ENCODE results near the gene YTHDF2.

Gene YTHDF2

DNA sequence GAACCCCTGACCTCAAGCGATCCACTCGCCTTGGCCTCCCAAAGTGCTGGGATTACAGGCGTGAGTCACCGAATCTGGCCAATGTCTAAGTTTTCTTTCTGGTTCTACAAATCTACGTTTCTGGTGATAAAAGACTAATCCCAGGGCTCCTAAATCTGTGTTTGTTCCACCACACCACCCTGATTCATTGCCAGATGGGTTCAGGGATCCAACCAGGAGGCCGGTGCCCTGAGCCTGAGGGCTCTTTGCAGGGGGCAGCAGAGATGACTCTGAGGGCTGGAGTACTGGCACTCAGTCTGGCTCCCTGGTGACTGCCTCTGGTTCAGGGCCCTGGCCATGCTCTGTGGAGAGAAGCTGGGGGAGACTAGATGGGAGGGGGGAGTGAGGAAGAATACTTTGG, 64.7 kb downstream of the YTHDF2 start:
- DNase-seq (ENCODE audit: low spot score) = no peak

DNA sequence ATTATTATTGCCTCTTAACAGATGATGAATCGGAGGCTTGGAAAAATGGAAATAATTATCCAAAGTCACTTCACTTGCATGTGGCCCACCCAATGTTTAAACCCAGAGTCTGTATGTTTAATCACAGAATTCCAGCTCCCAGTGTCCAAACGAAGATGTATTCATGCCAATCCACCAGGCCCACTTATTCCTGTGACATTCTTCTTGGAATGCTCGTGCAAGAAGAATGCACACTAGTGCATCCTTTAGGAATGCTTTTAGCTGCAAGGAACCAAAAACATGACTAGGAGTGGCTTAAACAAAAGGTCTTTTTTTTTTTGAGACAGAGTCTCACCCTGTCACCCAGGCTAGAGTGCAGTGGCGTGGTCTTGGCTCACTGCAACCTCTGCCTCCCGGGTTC, 66.3 kb downstream of the YTHDF2 start:
- no peak for DNase-seq (ENCODE audit: low spot score)

DNA sequence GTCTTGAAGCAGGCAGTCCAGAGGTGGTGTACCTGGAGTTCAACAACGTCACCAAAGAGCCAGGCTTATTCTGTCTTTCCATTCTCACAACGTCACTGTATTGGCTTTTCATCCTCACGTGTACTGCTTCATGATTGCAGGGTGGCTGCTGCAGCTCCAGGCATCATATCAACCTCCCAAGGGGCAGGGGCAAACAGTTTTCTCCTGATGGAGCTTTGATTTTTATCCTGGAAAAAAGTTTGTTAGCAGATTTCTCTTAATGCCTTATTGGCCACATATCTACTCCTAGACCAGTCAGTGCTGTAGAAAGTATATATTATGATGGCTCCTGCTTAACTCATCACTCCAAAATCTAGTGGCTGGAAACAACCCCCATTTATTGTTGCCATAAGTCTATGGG, 66.9 kb downstream of the YTHDF2 start:
- DNase-seq (ENCODE audit: low spot score) = no peak

DNA sequence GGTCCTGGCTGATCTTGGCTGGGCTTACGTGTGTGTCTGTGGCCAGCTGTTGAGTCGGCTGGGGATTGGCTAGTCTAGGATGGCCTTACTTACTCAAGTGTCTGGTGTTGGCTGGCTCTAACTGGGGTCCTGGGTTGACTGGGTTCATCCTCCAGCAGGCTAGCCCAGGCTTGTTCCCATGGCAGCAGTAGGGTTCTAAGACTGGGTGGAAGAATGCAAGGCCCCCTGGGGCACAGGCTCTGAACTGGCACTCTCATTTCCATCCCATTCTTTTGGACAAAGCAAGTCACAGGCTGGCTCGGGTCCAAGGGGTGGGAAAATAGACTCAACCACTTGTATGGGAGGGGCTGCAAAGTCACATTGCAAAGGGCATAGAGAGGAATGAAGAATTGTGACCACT, 67.3 kb downstream of the YTHDF2 start:
- no peak for DNase-seq (ENCODE audit: low spot score)

DNA sequence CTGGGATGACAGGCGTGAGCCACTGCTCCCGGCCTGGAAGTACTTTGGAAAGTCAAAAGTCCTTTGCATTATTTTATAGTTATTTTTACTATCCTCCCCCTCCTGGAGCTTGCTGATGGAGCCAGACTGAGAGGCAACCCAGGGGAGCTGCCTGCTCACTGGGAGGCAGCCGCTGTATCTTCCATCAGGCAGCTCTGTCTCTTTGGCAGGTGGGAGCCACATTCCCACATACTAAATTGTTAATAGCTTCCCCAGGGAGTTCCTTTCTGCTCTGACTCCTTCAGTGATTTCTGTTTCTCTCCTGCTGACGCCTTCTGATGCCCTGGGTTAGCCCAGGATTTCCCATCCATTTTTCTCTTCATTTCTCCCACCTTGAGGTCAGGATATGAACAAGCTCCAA, 70.3 kb downstream of the YTHDF2 start:
- no peak for DNase-seq (ENCODE audit: low spot score)

DNA sequence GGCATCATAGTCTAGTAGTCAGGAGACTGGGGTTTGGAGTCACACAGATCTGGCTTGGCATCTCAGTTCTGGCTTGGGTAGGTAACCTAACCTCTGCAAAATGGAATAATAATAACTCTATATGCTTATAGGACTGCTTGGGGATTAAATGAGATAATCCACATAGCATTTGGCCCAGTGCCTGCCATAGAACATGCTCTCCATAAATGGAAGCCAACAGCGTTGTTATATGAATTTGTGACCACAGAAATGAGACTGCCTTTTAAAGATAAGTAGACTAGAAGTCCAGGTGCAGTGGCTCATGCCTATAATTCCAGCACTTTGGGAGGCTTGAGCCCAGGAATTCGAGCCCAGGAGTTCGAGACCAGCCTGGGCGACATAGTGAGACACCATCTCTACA, 71.2 kb downstream of the YTHDF2 start:
- no peak for DNase-seq (ENCODE audit: low spot score)

DNA sequence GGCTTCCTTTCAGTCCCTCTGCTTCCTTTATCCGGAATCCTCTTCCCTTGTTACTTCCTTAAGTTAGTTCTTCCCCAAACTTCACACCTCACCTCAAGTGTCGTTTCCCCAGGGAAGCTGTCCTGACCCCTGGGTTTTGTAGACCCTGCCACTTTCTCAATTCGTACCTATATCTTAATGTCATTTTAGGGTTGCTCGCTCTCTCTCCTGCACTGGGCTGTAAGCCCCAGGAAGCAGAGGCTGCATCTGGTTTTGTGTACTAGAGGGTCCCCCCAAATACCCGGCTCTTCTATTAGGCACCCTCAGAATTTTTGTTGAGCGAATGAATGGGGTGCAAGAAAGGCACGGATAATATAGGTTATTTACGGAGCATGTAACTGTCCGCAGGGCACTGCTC, 74.6 kb downstream of the YTHDF2 start:
- DNase-seq (ENCODE audit: low spot score) = no peak

DNA sequence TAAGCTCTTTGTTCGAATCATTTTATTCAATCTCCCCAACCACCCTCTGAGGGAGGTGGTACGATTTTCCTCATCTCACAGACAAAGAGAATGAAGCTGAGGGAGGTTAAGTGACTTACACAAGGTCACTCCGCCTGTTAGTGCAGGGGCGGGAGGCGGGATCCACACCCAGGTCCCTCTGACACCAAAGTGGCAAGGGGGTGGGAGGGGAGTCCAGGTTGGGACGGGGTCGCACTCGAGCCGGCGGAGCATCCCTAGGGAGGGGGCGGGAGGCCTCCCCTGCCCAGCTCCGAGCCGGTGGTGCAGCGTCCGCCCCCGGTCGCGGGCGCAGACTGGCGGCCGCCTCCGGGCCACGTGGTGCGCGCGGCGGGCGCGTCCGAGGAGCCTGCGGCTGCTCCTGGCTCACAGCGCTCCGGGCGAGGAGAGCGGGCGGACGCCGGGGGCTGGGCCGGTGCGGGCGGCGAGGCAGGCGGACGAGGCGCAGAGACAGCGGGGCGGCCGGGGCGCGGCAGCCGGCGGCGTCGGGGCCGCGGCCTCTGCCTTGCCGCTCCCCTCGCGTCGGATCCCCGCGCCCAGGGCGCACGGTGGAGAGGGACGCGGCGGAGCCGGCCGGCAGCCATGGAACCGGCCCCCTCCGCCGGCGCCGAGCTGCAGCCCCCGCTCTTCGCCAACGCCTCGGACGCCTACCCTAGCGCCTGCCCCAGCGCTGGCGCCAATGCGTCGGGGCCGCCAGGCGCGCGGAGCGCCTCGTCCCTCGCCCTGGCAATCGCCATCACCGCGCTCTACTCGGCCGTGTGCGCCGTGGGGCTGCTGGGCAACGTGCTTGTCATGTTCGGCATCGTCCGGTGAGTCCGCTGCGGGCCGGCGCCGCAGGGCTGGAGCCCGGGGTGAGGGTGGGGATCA, 75.3 kb downstream of the YTHDF2 start, which contains the start of gene OPRD1:
OPRD1 (plus strand) TSS at position 405 of the 903 bp plus-strand sequence; CDS start at position 619, 214 bp downstream.
- no peak for DNase-seq (ENCODE audit: low spot score)

DNA sequence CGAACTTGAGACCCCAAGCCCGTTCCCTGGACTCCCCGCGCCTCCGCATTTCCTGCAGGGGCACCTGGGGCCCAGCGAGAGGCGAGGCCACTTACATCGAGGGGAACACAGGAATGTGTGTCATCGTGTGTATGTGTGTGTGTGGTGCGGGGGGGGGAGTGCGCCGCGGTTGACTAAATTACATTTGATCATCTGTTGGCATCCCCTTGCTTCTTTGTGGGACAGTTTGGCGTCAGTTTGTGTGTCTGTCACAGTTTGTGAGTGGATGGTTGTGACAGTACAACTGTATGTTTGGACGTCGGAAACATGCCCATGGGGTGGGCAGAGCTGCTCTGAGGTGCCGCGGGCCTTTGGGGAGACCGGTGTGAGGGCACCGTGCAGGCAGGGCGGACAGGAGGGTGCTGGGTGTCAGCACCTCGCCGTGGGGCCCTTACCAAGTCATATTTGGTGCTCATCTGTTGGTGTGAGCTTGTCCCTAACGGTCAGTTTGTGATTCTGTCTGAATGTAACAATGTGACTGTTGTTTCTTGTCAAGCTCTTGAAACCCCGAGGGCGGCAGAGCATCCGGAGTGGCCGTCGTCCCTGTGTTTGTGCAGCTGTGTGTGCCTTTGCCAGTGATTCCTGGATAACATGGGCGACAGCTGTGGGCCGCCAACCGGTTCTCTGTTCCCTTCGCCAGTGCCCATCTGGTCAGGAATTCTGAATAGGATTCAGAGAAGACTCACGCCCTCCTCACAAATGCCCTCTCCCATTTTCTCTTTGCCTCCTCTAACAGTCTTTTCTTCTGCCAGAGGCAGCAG, 76.1 kb downstream of the YTHDF2 start:
- DNase-seq (ENCODE audit: low spot score) = no peak

DNA sequence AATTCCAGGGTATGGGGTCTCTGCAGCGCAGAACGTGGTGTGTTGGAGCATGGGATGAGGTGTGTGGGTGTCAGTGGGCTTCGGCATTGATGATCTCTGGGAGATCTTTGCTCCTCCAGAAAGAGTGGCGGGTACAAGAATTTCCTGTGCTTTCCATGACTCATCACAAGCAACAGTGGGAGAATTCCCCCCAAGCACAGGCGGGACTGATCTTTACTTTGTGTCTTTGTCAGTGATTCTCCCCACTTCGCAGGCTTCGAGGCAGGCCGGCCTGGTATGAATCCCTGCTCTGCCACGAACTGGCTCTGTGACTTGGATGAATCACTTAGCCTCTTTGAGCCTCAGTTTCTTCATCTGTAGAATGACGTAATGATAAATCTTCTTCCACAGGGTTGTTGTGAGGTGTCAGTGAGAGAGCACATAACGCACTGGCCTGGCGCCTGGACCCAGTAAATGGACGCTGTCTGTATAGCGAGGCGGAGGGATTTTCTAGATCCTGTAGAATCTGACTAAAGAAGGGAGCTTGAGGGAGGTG, 77.3 kb downstream of the YTHDF2 start:
- no peak for DNase-seq (ENCODE audit: low spot score)

DNA sequence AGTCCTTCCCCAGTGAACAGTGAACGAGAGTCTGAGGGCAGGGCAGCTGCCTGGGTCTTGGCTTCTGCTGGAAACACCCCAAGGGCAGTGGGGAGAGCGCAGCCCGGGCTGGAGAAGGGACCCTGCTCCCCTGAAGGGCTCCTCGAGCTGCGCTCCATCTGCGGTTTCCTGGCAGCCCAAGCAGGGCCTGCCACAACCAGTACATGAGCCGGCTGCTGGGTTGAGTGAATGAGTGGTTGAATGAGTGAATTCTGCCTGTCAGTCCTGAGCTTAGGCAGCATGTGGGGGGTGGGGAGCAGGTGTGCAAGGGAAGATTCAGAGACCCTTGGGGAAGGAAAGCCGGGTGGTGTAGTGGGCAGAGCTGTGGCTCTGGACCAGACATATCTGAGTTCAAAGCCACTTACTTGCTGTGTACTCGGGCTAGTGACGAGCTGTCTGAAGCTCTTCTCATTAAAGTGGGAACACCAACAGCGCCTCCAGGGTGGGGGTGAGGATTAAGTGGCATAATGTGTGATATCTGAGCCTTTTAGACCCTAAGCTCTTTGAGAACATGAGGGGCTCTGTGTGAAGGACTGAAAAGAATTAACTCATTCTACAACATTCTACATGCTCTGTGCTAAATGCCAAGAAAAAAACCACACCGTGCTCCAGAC, 78.9 kb downstream of the YTHDF2 start:
- DNase-seq (ENCODE audit: low spot score) = no peak

DNA sequence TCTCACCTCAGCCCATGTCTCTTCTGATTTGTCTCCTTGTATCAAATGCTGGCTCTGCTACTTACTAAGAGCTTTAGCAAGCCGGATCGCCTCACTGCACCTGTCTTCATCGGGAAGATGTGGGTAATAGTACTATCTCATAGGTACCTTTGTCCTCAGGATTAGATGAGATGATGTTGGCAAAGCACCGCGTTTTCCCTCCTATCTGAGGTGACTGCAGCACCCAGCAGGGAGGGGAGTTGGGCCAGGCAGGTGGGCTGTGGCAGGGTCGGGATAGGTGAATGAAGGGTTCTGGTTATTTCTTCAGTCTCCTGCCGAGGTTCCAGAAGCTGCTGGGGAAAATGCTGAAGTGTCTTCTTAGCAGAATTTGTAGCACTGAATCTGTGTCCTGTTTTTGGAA, 80.4 kb downstream of the YTHDF2 start:
- DNase-seq (ENCODE audit: low spot score) = no peak

DNA sequence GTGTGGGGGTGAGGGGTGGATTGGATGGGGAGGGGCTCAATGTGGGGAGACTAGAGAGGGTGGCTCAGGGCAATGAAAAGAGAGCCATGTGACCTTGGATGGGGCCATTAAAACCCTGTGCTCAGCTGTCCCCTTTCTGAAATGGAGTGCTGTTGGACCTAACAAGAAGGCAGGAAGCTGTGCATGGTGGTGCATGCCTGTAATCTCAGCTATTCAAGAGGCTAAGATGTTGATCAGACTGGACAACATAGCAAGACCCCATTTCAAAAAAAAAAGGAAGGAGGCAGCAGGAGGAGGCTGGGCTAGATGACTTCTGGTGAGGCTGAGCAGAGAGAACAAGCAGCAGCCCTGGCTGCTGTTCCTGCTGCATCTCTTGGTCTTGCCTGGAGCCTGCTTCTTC, 82.3 kb downstream of the YTHDF2 start:
- no peak for DNase-seq (ENCODE audit: low spot score)

All from CD4-positive, alpha-beta T cell treated with Interleukin-2 at 100 ng/mL for 4 hours (primary cell).